Endometrial microvascular endothelial cells (primary cell): ENCODE results near the gene NAPEPLD. TPM values are rescaled to one million over a fixed set of nuclear protein-coding genes. Genes with fewer than 3 reads are reported as not detected.
"Not testable (repeated sequence)": the region's sequence is repeated elsewhere in the genome, so short reads cannot be mapped to it uniquely, and the experiment has no call there.

ENCODE experiments used
- in situ Hi-C: cut with HindIII; loops from 2 replicates; pipeline ENCODE4 v1.10.0; 2017; ENCODE audit warnings: low sequenced_read_pairs, low pct_unique_long_range_greater_than_20kb; ENCODE audit errors: inconsistent ontology term
- total RNA-seq: library from RNA; depleted of rRNA; stranded (reverse); fragments of >200 nt; gene quantifications from one replicate; pipeline ENCODE4 v1.2.3, GENCODE V29; 2015; ENCODE audit errors: inconsistent ontology term

The NAPEPLD gene
- total RNA-seq, 1 donor from 2014 or later: 3.4 TPM

DNA sequence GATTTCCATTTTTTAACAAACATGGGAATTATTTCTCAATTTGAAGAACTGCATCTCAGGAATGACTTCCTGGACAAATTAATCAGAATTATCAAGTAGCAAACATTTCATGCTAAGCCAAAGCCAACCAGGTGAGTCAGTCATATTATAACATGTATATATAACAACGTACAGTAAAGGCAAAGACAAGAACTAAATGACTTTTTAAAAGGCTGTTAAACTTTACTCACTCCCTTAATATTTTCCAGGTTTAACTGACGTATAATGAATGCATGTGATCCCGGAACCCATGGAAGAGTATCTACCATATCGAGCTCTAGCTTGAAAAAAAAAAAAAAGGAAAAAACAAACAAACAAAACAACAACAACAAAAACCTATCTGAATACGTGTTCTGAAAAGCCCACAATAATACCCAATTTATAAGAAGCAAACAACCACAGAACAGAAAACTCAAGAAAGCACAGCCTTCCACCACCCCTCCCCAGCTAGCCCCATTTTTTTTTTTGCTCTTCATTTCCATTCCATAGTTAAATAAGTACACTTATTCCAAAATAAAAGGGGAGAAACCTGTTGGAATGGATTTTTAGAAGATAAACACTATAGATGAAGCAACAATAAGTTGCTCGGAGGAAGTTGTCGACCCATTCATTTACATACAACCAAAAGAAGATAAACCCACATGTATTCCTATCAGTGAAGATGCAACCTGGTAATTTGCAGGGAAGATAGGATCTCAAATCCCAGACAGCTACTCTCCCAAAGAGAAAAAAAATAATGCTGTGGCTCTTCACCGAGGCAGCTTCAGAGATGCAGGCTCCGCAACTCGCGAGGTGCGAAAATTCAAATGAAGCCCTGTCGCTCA lies 537 bp downstream of the NAPEPLD start:
- in situ Hi-C loops: no loop called here

DNA sequence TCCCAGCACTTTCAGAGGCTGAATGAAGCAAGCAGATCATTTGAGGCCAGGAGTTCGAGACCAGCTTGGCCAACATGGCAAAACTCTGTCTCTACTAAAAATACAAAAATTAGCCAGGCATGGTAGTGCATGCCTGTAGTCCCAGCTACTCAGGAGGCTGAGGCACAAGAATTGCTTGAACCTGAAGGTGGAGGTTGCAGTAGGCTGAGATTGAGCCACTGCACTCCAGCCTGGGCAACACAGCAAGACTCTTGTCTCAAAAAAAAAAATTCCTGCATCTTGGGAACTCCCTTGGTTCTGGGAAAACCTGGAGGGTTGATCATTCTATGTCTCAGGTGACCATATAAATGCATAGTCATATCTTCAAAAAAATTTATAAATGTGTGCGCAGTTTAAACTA lies 4.1 kb downstream of the NAPEPLD start:
- in situ Hi-C loops: not testable (repeated sequence)

DNA sequence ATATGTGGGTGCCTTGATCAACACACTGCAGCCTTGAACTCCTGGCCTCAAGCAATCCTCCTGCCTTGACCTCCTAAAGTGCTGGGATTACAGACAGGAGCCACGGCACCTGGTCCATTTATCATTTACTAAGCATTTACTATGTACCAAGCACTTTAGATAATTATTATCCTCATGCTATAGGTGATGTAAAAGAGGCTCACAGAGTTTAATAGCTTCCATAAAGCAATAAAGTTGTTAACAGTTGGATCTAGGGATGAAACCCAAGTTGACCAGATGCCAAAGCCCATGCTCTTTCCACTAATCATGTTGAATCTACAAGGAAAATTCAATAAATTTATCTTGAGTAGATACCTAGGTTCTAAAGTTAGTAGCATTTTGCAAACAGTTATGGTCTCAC lies 5.0 kb downstream of the NAPEPLD start:
- in situ Hi-C loops: no loop called here

DNA sequence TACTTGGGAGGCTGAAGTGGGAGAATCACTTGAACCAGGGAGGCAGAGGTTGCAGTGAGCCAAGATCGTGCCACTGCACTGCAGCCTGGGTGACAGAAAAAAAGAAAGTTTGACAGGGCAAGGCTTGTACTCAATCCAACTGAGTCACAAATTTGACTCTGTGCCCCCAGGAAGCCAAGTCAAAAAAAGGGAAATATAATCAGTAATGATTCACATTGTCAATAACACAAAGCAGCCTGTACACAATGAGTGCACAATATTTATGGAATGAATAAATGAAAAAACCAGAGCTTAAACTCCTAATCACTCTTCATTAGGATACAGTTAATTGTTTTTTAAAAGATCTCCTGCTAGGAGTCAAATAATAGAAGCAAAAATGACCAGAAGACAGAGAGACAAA lies 6.4 kb downstream of the NAPEPLD start:
- in situ Hi-C loops: no loop called here

DNA sequence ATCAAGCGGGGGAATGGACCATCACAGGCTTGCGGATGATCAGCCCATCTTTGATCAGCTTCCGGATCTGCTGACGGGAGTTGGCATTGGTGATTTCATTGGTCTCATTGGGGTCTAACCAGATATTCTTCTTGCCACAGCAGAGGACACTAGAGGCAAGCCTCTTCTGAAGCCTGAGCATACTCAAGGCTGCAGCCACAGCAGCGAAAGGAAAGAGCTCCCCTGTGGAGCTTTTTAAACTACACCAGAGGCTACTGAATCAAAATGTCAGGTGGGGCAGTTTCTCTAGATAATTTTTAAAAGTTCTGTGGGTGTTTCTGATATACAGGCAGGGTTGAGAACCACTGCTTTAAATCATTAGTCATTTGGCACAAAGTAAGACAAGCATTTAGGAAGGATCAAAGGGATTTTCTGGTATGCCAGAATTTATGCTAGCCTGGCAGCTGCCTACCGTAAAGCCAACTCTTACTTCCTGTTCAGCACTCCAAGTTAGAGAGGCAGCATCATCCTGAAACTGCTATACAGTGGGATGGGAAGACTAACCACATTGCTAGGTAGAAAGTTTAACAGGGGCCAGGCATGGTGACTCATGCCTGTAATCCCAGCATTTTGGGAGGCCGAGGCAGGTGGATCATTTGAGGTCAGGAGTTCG lies 7.0 kb downstream of the NAPEPLD start:
- in situ Hi-C loops: no loop called here

DNA sequence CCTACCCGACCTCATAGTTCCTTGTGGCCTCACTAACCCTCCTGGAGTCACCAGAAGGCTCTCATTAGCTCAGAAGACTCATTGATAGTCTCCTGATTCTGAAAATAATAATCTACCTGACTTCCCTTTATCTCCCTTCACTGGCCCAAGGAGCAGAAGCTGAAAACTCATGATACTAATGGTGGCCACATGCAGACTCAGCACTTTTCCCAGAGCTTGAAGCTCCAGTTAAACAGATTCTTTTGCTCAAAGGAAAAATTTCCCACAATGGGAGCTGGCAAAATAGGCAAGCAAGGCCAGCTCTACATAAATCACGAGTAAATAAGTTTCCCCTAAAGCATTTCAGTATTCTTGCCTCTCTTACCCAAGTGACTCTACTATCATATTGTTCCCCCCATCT lies 8.2 kb downstream of the NAPEPLD start:
- in situ Hi-C loops: no loop called here

DNA sequence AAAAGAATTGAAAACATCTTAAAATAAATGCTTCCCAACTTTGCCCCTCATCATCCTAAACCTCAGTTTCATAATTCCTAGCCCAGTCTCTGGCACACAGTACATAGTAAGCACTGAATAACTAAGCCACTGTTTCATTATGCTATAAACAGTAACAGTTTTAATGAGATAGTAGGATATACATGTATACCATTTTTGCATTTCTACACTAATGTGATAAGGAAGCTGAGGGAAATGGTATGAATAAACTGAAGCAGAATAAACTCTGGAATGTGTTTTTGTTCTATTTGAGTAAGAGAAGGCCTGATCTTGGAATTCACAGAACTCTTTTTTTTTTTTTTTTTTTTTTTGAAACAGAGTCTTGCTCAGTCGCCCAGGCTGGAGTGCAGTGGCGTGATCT lies 8.8 kb downstream of the NAPEPLD start:
- in situ Hi-C loops: no loop called here

DNA sequence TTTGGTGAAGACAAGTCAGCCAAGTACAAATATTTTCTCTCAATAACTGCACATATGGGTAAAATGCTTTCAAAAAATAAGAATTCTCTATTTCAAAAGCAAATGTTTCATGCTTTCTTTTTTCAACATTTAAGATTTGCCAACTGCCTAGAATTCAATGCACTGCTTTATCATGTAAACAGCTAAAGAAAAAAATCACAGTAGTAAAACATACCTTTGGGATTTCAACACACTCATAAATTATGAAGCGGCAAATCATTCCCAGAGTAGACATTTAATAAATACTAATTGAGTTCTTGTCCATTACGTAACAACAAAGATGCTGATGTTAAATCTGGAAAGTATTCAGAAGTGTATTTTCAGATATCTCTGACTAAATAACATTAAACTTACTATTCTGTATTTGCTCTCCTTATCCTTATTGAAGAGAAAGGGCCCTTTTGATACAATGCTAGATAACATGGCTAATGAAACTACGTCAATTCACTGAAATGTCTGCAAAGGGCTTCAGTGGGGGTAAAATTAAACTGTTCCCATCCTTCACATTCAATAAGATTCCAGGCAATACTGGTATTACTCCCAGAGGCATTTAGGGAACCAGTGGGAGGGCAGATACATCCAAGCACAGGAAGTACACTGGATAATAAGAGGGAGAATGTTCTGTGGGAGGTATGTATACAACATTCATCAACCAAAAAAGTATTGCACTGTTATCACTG lies 13.9 kb downstream of the NAPEPLD start:
- in situ Hi-C loops: no loop called here

DNA sequence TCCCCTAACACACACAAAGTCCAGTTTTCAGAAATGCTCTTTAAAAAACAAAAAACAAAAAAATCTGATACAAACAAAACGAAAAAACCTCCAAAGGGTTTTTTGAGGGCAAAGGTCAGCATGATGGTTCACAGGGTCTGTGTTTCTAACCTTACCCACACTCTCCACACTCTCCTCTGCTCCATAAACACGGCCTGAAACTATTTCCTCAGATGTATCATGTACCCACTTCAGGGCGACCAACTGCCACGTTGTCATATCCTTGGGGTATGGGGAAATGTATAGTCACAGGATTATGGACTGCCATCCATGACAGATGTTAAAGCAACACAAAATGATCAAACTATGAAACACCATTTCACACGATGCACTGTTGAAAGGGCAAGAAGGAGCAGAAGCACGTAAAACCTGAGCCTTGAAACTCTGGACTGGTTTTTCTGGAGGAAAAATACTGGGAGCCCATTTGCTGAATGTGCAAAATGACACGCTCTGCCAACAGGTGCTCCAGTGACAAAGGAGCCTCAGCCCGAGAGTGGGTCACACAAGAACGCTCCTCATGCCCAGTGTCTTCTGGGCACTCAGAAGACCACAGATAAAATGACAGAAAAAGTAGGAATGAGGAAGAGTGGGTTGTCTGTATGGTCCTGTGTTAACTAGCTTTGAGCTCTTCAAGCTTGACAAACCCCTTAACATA lies 15.8 kb downstream of the NAPEPLD start:
- in situ Hi-C loops: no loop called here

DNA sequence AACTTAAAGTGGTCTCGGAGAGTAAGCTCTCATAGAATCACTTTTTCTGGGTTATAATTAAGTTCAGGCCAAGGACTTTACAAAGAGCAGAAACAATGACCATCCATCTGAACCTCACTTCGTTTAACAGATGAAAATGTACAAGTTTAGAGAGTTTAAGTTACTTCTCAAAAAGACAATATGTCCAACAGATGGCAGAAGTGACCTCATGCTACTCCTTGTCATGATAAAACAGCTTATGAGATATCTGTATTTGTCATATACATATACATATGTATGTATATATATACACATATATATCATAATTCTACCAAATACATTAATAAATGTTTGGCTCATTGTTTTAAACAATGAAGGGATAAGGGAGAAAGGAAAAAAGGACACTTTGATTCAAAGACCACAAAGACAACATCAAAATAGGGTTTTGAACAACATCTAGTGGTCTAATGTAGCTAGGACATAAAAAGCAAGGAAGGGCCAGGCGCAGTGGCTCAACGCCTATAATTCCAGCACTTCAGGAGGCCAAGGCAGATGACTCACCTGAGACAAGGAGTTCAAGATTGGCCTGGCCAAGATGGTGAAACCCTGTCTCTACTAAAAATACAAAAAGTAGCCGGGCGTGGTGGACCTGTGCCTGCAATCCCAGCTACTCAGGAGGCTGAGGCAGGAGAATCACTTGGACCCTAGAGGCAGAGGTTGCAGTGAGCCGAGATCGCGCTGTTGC lies 17.8 kb downstream of the NAPEPLD start:
- in situ Hi-C loops: no loop called here

DNA sequence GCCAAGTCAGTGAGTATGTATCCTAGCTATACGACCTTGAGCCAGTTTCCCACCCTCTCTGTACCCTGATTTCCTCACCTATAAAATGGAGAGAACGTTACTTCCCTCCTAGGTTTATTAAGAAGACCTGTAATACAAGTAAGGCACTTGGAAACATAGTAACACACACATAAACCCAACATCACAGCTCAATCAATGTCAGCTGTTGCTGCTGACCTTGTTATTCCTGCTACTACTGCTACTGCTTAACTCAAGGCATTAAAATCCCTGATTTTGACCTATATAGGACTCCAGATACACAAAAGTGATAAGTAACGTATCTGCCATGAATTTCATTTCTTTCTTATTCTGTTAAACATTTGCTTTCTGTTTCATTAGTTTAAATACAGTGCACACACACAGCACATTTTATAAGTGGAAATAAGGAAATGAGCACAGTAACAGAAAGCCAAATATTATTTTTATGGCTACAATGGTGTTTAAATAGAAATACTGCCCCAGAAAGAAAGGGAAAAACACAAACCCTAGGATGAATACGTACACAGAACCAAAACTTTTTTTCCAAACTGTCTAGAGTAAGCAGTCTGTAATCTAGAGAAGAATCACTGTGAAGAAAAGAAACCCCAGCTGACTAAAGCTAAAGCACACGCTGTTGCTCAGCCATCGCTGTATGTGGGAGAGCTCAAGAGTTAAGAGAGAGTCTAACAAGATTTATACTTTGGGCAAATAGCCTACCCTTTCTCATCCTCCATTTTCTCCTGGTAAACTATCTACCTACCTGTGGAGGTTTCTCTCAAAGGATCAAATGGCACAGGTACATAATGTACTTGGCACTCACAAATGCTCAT lies 19.0 kb downstream of the NAPEPLD start:
- in situ Hi-C loops: no loop called here

DNA sequence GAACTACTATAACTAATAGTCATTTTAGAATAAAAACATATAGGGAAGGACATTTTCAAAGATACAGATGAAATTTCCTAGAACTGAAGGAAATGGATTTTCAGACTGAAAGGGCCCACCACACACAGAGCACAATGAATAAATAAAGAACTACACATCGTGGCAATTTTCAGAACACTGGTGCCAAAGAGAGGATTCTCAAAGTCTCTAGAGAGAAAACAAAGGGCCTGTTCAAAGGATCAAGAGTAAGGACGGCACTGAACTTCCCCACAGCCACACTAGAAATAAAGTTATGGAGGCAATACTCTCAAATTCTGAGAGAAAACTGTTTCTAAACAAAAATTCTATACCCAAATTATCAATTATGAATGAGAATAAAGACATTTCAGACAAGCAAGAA lies 21.9 kb downstream of the NAPEPLD start:
- in situ Hi-C loops: no loop called here

DNA sequence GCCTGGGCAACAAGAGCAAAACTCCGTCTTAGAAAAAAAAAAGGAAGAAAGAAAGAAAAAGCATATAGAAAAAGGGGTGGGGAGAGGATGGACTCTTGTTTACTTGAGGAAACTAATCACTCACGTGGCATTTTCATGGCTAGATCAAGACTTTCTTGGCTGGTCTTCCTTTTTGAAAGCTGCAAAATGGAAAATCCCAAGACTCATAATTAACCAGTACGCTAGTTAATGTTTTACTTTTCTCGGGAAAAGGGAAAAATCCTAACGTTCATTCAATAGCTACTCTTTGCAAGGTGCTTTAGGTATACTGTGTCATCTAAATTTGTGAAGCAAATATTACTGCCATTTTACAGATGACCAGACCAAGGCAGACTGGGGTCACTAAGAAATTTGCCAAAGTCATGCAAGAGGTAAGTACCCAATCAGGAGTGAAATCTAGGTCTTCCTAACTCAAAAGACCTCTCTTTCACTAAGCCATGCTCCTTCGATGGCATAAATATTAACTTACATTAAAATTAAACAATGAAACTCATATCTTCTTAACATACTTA lies 24.4 kb downstream of the NAPEPLD start:
- in situ Hi-C loops: no loop called here

DNA sequence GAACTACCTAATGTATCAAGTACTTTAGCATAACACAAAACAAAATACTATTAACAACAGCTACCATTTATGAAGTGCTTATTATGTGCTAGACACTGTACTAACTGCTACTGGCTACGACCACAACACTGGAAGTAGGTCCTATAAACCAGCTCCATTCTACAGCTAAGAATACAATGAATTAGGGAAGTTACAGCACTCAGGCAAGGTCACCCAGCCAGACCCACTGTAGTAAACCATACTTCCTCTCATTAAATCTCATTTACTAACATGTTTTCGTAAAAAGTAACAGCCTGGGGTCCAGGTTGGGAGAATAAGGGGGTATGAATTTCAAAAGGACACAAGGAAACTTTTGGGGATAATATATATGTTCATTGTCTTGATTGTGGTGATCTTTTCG lies 25.4 kb downstream of the NAPEPLD start:
- in situ Hi-C loops: no loop called here

DNA sequence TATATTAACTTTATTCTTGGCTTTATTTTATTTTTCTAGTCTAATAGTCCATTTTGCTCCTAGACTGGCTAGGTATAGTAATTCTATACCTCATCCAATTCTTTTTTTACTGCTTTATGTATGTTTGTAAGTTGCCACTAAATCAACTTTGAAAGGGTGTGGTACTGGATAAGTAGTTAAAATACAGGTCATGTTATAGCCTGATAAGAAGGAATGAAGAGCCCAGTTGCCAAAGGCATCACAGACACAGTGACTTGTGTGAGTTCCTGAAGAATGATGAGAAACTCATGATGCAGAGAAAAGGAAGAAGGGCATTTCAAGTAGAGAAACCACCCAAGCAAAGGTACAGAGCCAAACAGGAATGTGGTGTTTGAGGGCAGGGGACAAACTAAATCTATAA lies 27.3 kb downstream of the NAPEPLD start:
- in situ Hi-C loops: no loop called here

DNA sequence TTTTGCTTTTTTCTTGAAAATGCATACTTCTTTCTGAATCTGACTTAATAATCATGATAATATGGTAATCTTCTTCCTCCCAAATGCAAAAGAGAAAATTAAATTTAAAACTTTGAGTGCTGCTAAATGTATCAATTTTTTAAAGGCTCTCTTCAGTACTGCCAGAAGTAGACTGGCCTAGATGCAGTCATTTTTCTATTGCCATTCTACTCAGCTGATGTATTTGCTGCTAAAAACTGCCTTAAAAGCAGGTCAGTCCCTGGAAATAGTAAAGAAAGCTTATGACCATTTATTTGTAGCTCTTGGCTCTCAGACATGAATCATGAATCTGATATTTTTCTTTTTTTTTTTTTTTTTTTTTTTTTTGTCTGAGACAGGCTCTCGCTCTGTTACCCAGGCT lies 28.5 kb downstream of the NAPEPLD start:
- in situ Hi-C loops: no loop called here

DNA sequence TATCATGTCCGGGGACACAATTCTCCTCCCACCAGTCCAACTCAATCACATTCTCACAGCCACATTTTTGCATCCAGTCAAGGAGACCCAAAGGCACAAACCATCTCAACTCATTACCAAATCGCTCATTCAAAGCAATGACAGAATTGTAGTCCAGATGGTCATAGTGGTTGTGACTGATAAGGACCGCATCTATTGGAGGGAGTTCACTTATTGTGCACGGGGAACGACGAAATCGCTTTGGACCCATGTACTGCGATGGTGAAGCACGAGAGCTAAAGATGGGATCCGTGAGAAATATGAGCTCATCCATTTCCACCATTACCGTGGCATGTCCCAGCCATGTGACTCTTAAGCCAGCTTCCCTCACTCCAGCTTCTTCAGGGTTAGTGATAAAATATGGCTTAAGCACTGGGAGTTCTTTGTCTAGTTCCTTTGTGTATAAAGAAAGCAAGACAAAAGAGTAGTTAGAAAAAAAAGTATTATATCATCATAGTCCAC lies 29.1 kb downstream of the NAPEPLD start:
- in situ Hi-C loops: no loop called here
